Breast epithelium (tissue), 4 donors: ENCODE data around the gene DNAAF2. TPM values are rescaled to one million over a fixed set of nuclear protein-coding genes. Genes with fewer than 3 reads are reported as not detected.
"Not testable (repeated sequence)": the region's sequence is repeated elsewhere in the genome, so short reads cannot be mapped to it uniquely, and the experiment has no call there.

Experiments
- DNase-seq, 2 donors: peaks; one replicate each; pipeline ENCODE4 v3.0.0-alpha.2; 2019; ENCODE audit warnings: low spot score in 2 of 2
- H3K27ac ChIP-seq, 2 donors: fragments of 200-600 bp; sonication (generic) in 1 of 2; one replicate each; pipeline ENCODE4 v1.5.1; 2016 to 2019; ENCODE audit warnings: mild to moderate bottlenecking in 1 of 2
- H3K27me3 ChIP-seq, 2 donors: fragments of 200-600 bp; sonication (generic) in 1 of 2; one replicate each; pipeline versions ENCODE4 v1.5.1 to v1.6.0; 2017 to 2019; ENCODE audit warnings: control low read depth in 1 of 2, mild to moderate bottlenecking in 1 of 2
- H3K36me3 ChIP-seq: fragments of 200-600 bp; one replicate; pipeline ENCODE4 v1.5.1; 2019
- H3K4me1 ChIP-seq, 2 donors: fragments of 200-600 bp; sonication (generic); one replicate each; pipeline ENCODE4 v1.5.1; 2016 to 2019; ENCODE audit warnings: control low read depth in 1 of 2
- H3K4me3 ChIP-seq, 3 donors: fragments of 200-600 bp; sonication (generic); 1 replicate in 2 of 3; 2 replicates in 1 of 3; pipeline ENCODE4 v1.5.1; 2016 to 2019; ENCODE audit warnings: mild to moderate bottlenecking in 3 of 3, moderate library complexity in 2 of 3
- H3K9me3 ChIP-seq, 2 donors: fragments of 200-600 bp; sonication (generic) in 1 of 2; one replicate each; pipeline ENCODE4 v1.5.1; 2016 to 2019; ENCODE audit warnings: control low read depth in 1 of 2
- CTCF ChIP-seq, 3 donors: fragments of 450-650 bp; IDR thresholded peaks; one replicate each; pipeline ENCODE4 v1.5.1; 2016 to 2017; ENCODE audit warnings: antibody characterized with exemption in 3 of 3, mild to moderate bottlenecking in 3 of 3, moderate library complexity in 3 of 3
- POLR2A ChIP-seq: fragments of 450-650 bp; IDR thresholded peaks from one replicate; pipeline ENCODE4 v1.6.1; 2016; ENCODE audit warnings: antibody characterized with exemption, mild to moderate bottlenecking, moderate library complexity
- POLR2AphosphoS5 ChIP-seq, 3 donors: sonication (generic); formaldehyde crosslinking; IDR thresholded peaks; one replicate each; pipeline ENCODE4 v1.6.1; 2017; ENCODE audit warnings: antibody characterized with exemption in 3 of 3
- intact Hi-C: fragments of 100-400 bp; cut with DNase I; formaldehyde crosslinking; loops from one replicate; pipeline ENCODE4 v1.15.1; 2023; ENCODE audit warnings: low total_unique reads
- total RNA-seq, 3 donors: library from RNA; depleted of rRNA; stranded (reverse); fragments of >200 nt; gene quantifications; one replicate each; pipeline ENCODE4 v1.1.0, GENCODE V29; 2016

DNAAF2 gene
- total RNA-seq, 3 donors from 2014 or later = 7.2 to 15.8 (median 12.1) TPM

DNA sequence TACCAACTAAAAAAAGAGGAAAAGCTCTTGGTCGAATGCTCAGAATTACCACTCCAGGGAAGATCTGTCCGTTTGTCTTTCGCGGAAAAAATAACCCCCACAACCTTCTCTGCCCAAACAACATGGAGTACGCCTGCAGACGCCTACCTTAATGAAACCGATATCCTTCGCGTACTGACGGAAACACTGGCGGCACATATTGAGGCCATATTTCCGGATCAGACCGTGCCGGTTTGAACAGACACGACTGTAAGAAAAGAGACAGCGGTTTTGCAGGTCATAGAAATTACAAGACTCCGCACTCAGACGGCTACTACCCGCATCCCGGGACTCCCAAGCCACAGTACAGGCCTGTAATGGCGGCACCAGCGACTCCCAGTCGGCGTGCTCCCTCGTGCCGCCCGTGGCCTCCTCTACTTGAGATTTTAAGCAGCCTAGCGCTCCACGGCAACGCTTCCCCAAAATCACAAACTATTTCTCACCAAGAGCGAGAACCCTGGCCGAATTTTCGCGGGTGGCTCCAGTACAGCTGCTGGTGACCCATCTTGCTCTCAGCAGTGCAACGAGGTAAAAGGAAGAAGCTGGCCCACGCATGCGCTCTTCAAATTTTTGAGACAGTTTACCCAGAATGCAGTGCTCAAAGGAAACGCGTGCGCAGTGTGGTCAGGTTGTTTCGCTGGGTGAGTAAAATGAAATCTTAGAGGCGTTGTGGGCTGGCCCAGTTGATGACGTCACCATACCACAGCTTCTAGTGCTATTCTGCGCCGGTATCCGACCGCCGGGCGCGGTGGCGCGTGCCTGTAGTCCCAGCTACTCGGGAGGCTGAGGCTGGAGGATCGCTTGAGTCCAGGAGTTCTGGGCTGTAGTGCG, 49.0 kb downstream of the DNAAF2 start, which contains the start of gene RPS29:
TSS of gene RPS29 (minus strand) at position 578 of the 870 bp plus-strand sequence. CDS start at position 544, 34 bp downstream.
- peak; percentile 90 to 96 (median 91) for TF ChIP-seq POLR2AphosphoS5 (IDR thresholded peaks at IDR 0.05)
- no peak for TF ChIP-seq CTCF (IDR thresholded peaks at IDR 0.05)
- TF ChIP-seq POLR2A = peak; percentile 82
- peak within 1 kb of the TSS; percentile 68 to 96 (median 75) for H3K4me3 ChIP-seq
- no peaks in the 10 kb centered on the region for H3K9me3 ChIP-seq
- H3K4me1 ChIP-seq = peaks cover 0 to 8% of the 10 kb centered on the region in 2 donors
- no peaks in the 10 kb centered on the region for H3K27me3 ChIP-seq
- peaks cover 4% of the 10 kb centered on the region for H3K36me3 ChIP-seq
- H3K27ac ChIP-seq = peak within 1 kb of the TSS; percentile 87 to 97
- peak; percentile 98 for DNase-seq
- intact Hi-C loops = no loop called here

GRCh38 chr14:49584981-49585640, 49.9 kb downstream of the DNAAF2 start:
- intact Hi-C loops, H3K4me1 ChIP-seq, H3K36me3 ChIP-seq, H3K27me3 ChIP-seq, H3K9me3 ChIP-seq, DNase-seq: not testable (repeated sequence)
- peak overlapping the region; percentile 68 to 96 (median 75) for H3K4me3 ChIP-seq
- H3K27ac ChIP-seq = peak overlapping the region in 1 of 2 donors; percentile 97

DNA sequence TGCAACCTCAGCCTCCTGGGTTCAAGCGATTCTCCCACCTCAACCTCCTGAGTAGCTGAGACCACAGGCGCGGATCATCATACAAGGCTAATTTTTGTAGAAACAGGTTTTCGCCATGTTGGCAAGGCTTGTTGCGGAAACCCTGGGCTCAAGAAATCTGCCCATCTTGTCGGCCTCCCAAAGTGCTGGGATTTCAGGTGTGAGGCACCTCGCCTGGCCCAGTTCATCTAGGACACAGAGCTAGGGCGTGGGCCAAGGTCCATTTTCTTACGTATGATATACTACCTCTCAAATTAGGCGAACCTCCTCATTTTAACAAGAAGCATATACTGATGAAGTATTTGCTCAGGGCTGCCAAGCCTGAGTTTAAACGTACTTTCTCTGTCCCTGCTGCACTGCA, 51.0 kb downstream of the DNAAF2 start:
- H3K4me3 ChIP-seq = peak overlapping the region in 1 of 3 donors; percentile 26
- TF ChIP-seq POLR2A (no peak), POLR2AphosphoS5 (IDR thresholded peaks at IDR 0.05) (no peak), CTCF (IDR thresholded peaks at IDR 0.05) (no peak)
- peak overlapping the region in 1 of 2 donors; percentile 13 for H3K27ac ChIP-seq
- intact Hi-C loops = no loop called here
- no peaks in the 10 kb centered on the region for H3K9me3 ChIP-seq
- H3K36me3 ChIP-seq = peaks cover 4% of the 10 kb centered on the region
- no peak for DNase-seq
- no peaks in the 10 kb centered on the region for H3K27me3 ChIP-seq
- peaks cover 0 to 8% of the 10 kb centered on the region in 2 donors for H3K4me1 ChIP-seq

DNA sequence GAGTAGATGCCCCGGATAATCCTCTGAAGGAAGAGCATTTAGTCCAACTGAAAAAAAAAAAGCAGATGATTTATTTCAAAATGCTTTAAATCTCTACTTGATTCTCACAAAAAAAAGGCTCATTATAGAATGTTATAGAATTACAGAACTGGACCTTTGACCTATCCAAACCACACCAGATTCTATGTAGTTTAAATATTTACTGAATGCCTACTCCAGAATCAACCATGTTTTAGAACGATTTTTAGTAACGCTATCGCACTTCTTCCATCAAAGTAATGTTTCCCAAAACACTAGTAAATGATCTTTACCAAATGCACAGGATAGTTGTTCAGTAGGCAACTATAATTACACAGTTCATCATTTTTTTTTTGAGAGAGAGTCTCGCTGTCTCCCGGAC, 51.4 kb downstream of the DNAAF2 start:
- Histone ChIP-seq H3K4me3 (peak overlapping the region in 1 of 3 donors; percentile 26), H3K9me3 (no peaks in the 10 kb centered on the region), H3K36me3 (peaks cover 4% of the 10 kb centered on the region), H3K4me1 (peaks cover 0 to 8% of the 10 kb centered on the region in 2 donors), H3K27me3 (no peaks in the 10 kb centered on the region), H3K27ac (no peak overlapping the region)
- TF ChIP-seq POLR2AphosphoS5 (IDR thresholded peaks at IDR 0.05) (no peak), CTCF (IDR thresholded peaks at IDR 0.05) (no peak), POLR2A (no peak)
- intact Hi-C loops = no loop called here
- DNase-seq = no peak

- intact Hi-C loops = no loop called here
- no peak overlapping the region for H3K27ac ChIP-seq
- TF ChIP-seq CTCF (IDR thresholded peaks at IDR 0.05) (no peak), POLR2AphosphoS5 (IDR thresholded peaks at IDR 0.05) (no peak), POLR2A (no peak)
- H3K27me3 ChIP-seq = no peaks in the 10 kb centered on the region
- no peak overlapping the region for H3K4me3 ChIP-seq
- DNase-seq = no peak
- H3K9me3 ChIP-seq = no peaks in the 10 kb centered on the region
- H3K4me1 ChIP-seq = peaks cover 0 to 8% of the 10 kb centered on the region in 2 donors
- H3K36me3 ChIP-seq = peaks cover 4% of the 10 kb centered on the region
Measured at GRCh38 chr14:49582113-49582977, 52.7 kb downstream of the DNAAF2 start.
